ENCODE results near the gene TMEM8B.

- TF ChIP-seq CTCF (IDR thresholded peaks at IDR 0.05 in 8 of 11, conservative IDR thresholded peaks at IDR 0.05 in 3 of 11) (no peak), POLR2A (IDR thresholded peaks at IDR 0.05) (no peak), POLR2AphosphoS5 (IDR thresholded peaks at IDR 0.05) (no peak)
Observed at GRCh38 chr9:35806101-35806500, 22.9 kb upstream of the TMEM8B start.
